HG02884 (cell line): Measurements from ENCODE around the gene NBPF9.
"Not testable (repeated sequence)": the region's sequence is repeated elsewhere in the genome, so short reads cannot be mapped to it uniquely, and the experiment has no call there.

Experiments
- ATAC-seq: cut with Tn5 transposase; IDR thresholded peaks from one replicate; pipeline ENCODE4 v1.9.1; 2021; ENCODE audit warnings: mild to moderate bottlenecking, moderate library complexity; ENCODE audit not compliant: unreplicated experiment

The NBPF9 gene

DNA sequence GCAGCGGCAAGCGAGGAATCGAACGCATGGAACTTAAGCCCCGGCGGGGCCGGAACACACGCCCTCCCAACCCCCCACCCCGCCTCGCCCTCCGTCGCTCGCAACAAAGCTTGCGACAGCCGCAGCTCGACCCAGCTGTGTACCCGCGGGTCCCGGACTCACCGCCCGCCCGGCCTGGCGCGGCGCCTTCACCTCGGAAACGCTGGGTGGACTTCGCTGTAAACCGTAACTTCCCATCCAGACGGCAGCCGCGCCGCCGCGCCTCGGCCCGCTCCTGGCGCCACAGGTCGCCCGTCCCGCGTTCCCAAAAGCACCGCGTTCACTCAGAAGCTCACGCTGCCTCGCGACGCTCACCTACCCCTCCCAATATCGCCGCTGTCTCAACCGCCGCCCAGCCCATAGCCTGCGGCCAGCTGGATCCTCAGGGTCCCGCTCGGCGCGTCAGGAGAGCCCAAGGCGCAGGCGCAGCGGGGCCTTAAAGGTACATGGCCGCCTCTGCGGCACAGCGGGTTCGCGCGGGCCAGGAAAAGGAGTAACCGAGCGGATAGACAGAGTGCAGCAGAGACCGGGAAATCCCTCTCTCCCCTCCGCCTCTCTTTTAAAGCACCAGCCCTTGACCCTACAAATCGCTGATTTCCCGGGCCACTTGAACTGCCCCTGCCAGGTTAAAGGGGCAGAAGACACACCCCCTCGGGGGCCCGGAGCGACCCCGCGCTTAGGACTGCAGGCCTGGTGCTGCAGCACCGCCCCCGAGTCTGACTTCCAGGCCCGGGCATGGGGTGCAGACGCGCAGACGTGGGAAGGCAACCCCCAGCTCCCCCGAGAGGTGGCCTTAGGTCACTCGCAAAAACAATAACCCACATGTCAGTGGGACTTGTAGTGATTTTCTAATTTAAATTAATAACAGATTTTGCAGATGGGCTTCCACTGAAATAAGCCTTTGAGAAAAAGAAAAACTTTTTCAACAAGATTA is at the start of gene NBPF9:
Gene NBPF9, minus strand, starts transcription at position 443 of the 973 bp plus-strand sequence. CDS start 21,412 bp downstream, outside the sequence.
- ATAC-seq, result peak; percentile 78

- not testable (repeated sequence) for ATAC-seq
These were observed 46.6 kb upstream of the NBPF9 start for GRCh38 chr1:149149909-149150308.

- ATAC-seq, result not testable (repeated sequence)
These were observed 34.2 kb upstream of the NBPF9 start for GRCh38 chr1:149137585-149137984.

- not testable (repeated sequence) for ATAC-seq
These were observed 27.6 kb upstream of the NBPF9 start for GRCh38 chr1:149130938-149131337.

DNA sequence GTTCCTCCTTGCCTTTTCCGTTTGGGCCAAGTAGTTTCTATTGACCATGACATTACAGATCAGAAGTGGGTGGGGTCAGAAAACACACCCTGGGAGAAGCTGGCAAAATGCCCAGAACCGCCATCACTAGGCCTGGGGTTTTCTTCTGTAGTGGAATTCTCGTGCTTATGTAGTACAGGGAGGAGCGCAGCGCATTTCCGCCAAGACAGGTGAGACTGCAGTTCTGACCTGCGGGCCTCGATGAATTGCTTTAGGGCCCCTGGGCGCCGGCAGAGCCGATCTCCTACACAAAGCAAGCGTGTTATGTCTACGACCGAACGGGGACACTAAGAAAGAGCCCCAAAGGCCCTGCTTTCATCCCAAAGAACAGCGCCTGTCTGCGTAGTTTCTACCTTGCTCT is 25.9 kb upstream of the NBPF9 start:
- ATAC-seq, result not testable (repeated sequence)

DNA sequence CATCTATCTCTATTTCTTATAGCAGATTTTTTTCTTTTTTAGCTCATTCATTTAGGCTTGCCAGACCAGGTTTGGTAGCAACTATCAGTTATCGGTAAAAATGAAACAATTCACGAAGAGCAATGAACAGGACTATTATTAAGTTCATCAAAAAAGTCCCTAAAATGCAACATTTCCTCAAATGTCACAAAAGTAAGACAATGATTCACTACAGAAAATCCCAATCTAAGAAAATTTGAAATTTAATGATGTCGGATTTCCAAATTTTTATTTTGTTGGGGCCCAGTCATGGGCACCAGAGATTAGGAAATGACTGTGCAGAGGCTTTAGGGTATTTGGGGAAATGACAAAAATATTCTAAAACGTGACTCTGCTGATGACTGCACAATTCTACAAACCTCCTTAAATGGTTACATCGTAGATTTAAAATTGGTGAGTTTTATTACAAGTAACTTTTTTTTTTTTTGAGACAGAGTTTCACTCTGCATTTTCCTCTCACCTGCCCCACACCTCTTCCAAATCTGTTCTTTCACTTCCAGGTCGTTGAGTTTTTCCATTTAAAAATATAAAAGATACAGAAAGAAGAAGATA is 23.3 kb upstream of the NBPF9 start:
- not testable (repeated sequence) for ATAC-seq

DNA sequence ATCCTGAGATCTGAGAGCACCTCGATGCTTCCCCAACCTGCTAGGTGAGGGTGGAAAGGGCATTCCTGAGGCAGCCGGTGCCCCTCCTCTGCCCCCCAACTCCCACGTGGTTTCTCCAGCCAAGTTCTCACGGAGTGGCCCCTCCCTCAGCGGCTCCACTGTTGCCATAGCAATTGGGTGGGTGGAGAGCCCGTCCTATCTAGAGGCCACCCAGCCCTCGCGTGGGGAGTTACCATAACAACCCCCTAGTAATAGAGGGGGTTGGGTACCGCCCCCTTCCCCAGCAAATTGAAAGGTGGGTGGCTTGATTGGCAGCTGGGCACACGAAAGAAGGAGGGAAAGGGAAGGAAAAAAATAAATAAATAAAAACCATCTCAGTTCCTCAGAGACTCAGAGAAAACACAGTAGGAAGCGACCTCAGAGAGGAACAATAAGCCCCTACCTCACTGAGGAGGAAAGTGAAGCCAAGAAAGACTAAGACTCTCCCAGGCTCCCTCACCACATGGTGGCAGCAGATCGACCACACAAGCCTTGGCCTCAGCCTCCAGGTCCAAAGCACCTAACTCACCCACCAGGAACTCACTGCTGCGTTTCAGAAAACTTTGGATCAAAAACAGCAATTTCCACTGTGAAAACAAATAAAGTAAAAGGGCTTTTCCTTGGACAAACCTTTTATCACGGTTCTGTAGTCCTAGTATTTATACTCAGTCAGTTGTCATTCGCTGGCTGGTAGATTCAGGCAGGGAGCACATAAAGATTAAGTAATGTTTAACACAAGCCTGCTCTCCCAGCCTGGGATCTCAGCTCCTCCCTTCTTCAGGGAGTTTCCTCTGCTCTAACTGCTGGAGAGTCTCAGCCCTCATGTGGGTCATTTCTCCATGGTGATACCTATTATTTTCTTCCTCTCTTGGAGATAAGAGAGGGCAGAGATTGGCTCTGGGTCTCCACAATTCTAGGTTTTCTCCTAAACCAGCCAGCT is 20.9 kb upstream of the NBPF9 start:
- ATAC-seq, result not testable (repeated sequence)

- not testable (repeated sequence) for ATAC-seq
These were observed 9.5 kb upstream of the NBPF9 start for GRCh38 chr1:149112828-149113227.

DNA sequence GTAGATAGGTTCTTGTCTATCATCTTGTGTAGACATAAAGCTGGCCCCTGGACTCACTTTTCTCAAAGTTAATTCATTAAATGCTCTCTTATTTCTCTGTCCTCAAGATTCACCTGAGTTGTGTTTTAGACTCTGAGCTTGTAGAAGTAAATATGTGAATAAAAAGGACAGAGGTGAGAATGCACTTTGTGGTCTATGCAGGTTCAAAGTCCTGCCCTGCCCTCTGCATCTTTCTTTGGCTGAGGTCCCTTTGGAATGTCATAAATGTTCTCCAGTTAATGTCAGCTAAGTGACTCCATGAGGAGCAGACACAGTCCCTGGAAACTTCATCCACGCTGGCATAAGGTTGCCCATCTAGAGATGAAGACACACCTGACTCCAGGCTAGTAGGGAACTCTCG is 7.0 kb upstream of the NBPF9 start:
- ATAC-seq, result not testable (repeated sequence)

DNA sequence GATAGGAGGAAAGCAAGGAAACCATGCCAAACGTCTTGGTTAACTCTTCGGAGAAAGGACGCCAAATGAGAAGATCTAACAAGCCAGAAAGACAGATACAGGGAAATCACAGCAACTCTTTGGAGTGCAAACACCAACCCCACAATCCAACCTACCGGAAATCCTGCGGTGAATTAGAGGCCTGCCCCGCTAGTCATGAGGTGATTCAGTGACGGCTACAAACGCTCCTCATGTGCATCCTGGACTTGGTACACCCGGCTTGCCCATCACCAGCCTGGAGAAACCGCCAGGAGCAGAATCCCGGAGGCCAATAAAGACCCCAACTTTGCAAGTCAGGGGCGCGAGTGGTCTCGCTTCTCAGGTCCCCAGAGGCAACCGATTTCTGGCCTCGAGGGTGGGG is 777 bp downstream of the NBPF9 start:
- not testable (repeated sequence) for ATAC-seq

GRCh38 chr1:149098276-149098675 is 5.1 kb downstream of the NBPF9 start:
- not testable (repeated sequence) for ATAC-seq

- not testable (repeated sequence) for ATAC-seq
These were observed 10.2 kb downstream of the NBPF9 start for GRCh38 chr1:149093155-149093554.

DNA sequence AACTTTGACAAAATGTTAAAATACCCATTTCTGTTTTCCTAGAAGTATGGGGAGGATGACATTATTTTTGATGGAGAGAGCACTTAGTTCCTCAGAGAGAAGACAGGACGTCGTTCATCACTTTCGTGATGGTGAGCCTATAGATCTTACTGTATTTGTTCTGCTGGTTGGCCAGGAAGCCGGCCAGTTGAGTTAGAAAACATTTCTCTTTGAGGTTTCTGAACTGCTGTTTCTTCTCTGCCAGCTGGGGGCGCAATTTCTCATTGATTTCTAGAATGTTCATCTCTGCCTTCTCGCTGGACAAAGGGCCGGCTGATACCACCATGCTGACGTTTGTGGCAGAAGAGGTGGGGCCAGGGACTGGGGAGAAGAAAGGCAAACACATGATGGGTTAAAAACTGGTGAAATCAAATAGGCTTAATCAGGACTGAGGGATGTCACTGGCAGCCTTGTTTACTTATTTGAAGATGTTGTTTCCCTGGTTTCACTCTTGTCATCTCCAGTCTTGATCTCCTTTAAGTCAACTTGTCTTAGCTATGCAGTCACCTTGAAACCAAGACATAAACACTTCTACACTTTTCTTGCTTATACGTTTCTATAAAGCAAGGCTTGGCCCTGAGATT is 27.7 kb downstream of the NBPF9 start:
- ATAC-seq, result not testable (repeated sequence)

DNA sequence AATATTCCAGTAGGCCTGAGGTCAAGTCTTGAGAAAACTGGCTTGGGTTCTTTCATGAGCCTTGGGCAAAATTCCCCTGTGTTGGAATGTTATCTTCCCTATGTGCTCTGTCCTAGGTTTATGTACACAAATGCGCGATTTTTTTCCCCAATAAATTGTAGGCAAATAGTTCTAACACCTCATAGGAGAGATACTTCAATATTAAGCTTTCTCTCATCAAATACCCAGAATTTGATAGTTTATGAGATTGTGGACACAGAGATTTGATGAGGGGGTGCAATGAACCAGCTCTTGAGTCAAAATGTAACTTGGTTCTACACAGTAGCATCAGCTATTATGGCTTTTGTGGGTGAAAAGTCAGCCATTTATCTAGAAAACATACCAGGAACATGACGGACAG is 38.7 kb downstream of the NBPF9 start:
- ATAC-seq, result not testable (repeated sequence)

DNA sequence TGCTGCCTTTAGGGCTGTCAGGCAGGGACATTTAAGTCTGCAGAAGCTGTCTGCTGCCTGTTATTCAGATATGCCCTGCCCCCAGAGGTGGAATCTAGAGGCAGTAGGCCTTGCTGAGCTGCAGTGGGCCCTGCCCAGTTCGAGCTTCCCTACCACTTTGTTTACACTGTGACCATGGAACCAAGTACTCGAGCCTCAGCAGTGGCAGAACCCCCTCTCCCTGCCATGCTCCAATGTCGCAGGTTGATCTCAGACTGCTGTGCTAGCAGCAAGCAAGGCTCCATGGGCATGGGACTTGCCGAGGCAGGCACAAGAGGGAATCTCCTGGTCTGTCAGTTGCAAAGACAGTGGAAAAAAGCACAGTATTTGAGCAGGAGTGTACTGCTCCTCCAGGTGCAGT is 60.3 kb downstream of the NBPF9 start:
- not testable (repeated sequence) for ATAC-seq

- not testable (repeated sequence) for ATAC-seq
These were observed 69.4 kb downstream of the NBPF9 start for GRCh38 chr1:149033916-149034315.

DNA sequence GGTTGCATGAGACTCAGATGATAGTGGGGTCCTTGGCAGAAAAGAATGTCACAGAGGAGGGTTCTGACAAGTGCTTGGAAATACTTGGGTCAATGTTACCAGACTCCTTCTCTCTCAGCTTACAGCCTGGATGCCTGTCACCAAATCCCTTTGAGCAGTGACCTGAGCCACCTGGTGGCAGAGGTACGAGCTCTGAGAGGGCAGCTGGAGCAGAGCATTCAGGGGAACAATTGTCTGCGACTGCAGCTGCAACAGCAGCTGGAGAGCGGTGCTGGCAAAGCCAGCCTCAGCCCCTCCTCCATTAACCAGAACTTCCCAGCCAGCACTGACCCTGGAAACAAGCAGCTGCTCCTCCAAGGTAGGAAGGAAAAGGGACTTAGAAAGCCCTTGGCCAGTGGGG is 79.0 kb downstream of the NBPF9 start:
- ATAC-seq, result not testable (repeated sequence)

- ATAC-seq, result not testable (repeated sequence)
These were observed 84.8 kb downstream of the NBPF9 start for GRCh38 chr1:149018577-149018976.

DNA sequence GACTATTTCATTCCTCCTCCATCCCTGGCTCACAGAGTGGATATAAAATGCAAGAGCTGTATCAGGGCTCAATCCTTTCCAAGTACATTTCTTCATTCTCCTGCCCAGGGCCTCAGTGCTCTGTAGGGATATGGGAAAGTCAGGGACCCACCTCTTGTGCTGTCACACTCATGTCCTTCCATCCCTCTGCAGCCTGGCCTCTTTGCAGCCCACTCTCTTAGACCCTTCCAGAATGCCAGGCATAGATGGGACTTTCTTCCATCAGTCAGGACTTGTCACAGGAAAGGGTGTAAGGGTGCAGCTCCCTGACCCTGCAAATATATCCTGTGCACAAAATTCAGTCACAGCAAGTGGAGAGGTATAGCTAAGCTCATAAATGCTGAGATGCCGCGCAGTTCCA is 86.7 kb downstream of the NBPF9 start:
- not testable (repeated sequence) for ATAC-seq

- ATAC-seq, result not testable (repeated sequence)
These were observed 87.8 kb downstream of the NBPF9 start for GRCh38 chr1:149015522-149015921.
